ENCODE measurements around the gene PEX5. TPM values are rescaled to one million over a fixed set of nuclear protein-coding genes. Genes with fewer than 3 reads are reported as not detected.

The PEX5 gene
- total RNA-seq, 4 donors from 2014 or later = 23.9 to 86.0 (median 30.3) TPM

GRCh38 chr12:7146906-7147305, 42.6 kb upstream of the PEX5 start:
- in situ Hi-C loops (cut with MboI; ENCODE audit: low pct_ligation_motif_present in 1 of 4, low pct_unique_long_range_greater_than_20kb in 1 of 4, low sequenced_read_pairs in 3 of 4) = no loop called here
- no peak for DNase-seq
- TF ChIP-seq POLR2A (IDR thresholded peaks at IDR 0.05) (no peak), EP300 (IDR thresholded peaks at IDR 0.05; ENCODE audit: low read depth) (no peak), POLR2AphosphoS5 (IDR thresholded peaks at IDR 0.05) (no peak), CTCF (IDR thresholded peaks at IDR 0.05) (no peak)
- 93 to 100% methylated on average over 4 to 7 of the region's 7 CpGs for WGBS, 2 donors (ENCODE audit: low coverage in 1 of 2)
- Histone ChIP-seq H3K4me3 (no peak overlapping the region), H3K27me3 (no peaks in the 10 kb centered on the region), H3K4me1 (no peaks in the 10 kb centered on the region), H3K9me3 (no peaks in the 10 kb centered on the region), H3K36me3 (no peaks in the 10 kb centered on the region), H3K27ac (no peak overlapping the region)
- intact Hi-C loops (cut with DNase I; ENCODE audit: low total_unique reads) = no loop called here

GRCh38 chr12:7150356-7150755, 39.1 kb upstream of the PEX5 start:
- WGBS, 2 donors (ENCODE audit: low coverage in 1 of 2) = 87% methylated on average over 12 of the region's 12 CpGs; no CpG with 5 or more reads in 1 of the 2 donors
- Histone ChIP-seq H3K9me3 (no peaks in the 10 kb centered on the region), H3K27ac (no peak overlapping the region), H3K27me3 (no peaks in the 10 kb centered on the region), H3K36me3 (peaks cover 0 to 3% (median 0%) of the 10 kb centered on the region in 4 donors), H3K4me3 (no peak overlapping the region), H3K4me1 (no peaks in the 10 kb centered on the region)
- intact Hi-C loops (cut with DNase I; ENCODE audit: low total_unique reads) = no loop called here
- no peak for DNase-seq
- no peak for TF ChIP-seq POLR2AphosphoS5 (IDR thresholded peaks at IDR 0.05)
- TF ChIP-seq EP300 (IDR thresholded peaks at IDR 0.05; ENCODE audit: low read depth) = no peak
- no peak for TF ChIP-seq CTCF (IDR thresholded peaks at IDR 0.05)
- TF ChIP-seq POLR2A (IDR thresholded peaks at IDR 0.05) = no peak
- in situ Hi-C loops (cut with MboI; ENCODE audit: low pct_ligation_motif_present in 1 of 4, low pct_unique_long_range_greater_than_20kb in 1 of 4, low sequenced_read_pairs in 3 of 4) = no loop called here

GRCh38 chr12:7150841-7151240, 38.6 kb upstream of the PEX5 start:
- no peak overlapping the region for H3K27ac ChIP-seq
- H3K27me3 ChIP-seq = no peaks in the 10 kb centered on the region
- no peak overlapping the region for H3K4me3 ChIP-seq
- WGBS, 2 donors (ENCODE audit: low coverage in 1 of 2) = 94% methylated on average over 6 of the region's 6 CpGs; no CpG with 5 or more reads in 1 of the 2 donors
- TF ChIP-seq CTCF (IDR thresholded peaks at IDR 0.05) = no peak
- no peaks in the 10 kb centered on the region for H3K9me3 ChIP-seq
- H3K4me1 ChIP-seq = no peaks in the 10 kb centered on the region
- DNase-seq = no peak
- intact Hi-C loops (cut with DNase I; ENCODE audit: low total_unique reads) (no loop called here), in situ Hi-C loops (cut with MboI; ENCODE audit: low pct_ligation_motif_present in 1 of 4, low pct_unique_long_range_greater_than_20kb in 1 of 4, low sequenced_read_pairs in 3 of 4) (no loop called here)
- peaks cover 0 to 3% (median 0%) of the 10 kb centered on the region in 4 donors for H3K36me3 ChIP-seq

- Histone ChIP-seq H3K4me1 (no peaks in the 10 kb centered on the region), H3K9me3 (no peaks in the 10 kb centered on the region), H3K36me3 (peaks cover 0 to 3% (median 0%) of the 10 kb centered on the region in 4 donors), H3K27me3 (no peaks in the 10 kb centered on the region), H3K4me3 (no peak overlapping the region), H3K27ac (no peak overlapping the region)
- intact Hi-C loops (cut with DNase I; ENCODE audit: low total_unique reads) = no loop called here
- in situ Hi-C loops (cut with MboI; ENCODE audit: low pct_ligation_motif_present in 1 of 4, low pct_unique_long_range_greater_than_20kb in 1 of 4, low sequenced_read_pairs in 3 of 4) = no loop called here
- WGBS, 2 donors (ENCODE audit: low coverage in 1 of 2) = 91 to 98% methylated on average over 6 of the region's 6 CpGs
- TF ChIP-seq CTCF (IDR thresholded peaks at IDR 0.05) = no peak
- no peak for TF ChIP-seq POLR2A (IDR thresholded peaks at IDR 0.05)
- no peak for TF ChIP-seq POLR2AphosphoS5 (IDR thresholded peaks at IDR 0.05)
- no peak for TF ChIP-seq EP300 (IDR thresholded peaks at IDR 0.05; ENCODE audit: low read depth)
- no peak for DNase-seq
Measured at GRCh38 chr12:7151532-7151931, 38.0 kb upstream of the PEX5 start.

Measured in transverse colon (tissue), 4 donors.